K562 (cell line): ENCODE results near the gene COL15A1. TPM values are rescaled to one million over a fixed set of nuclear protein-coding genes. Genes with fewer than 3 reads are reported as not detected.

Source experiments
- ARID1B ChIP-seq: fragments of 450-650 bp; IDR thresholded peaks from 2 replicates; pipeline ENCODE4 v1.6.1; 2016; ENCODE audit warnings: antibody characterized with exemption, mild to moderate bottlenecking, inconsistent platforms
- ATF6 ChIP-seq: sonication (generic); formaldehyde crosslinking; IDR thresholded peaks from 2 replicates; pipeline ENCODE4 v1.4.0; 2020; ENCODE audit warnings: mild to moderate bottlenecking, missing genetic modification reagents
- ELK1 ChIP-seq: sonication (generic); formaldehyde crosslinking; IDR thresholded peaks from 2 replicates; pipeline ENCODE4 v1.8.1; 2022; ENCODE audit warnings: missing genetic modification reagents
- HDGF ChIP-seq: fragments of 450-650 bp; IDR thresholded peaks from 2 replicates; pipeline ENCODE4 v1.6.1; 2016
- HMGN3 ChIP-seq: IDR thresholded peaks from 2 replicates; pipeline ENCODE4 v1.6.1; 2011; ENCODE audit warnings: borderline replicate concordance, low read depth, mild to moderate bottlenecking, mixed read lengths, low read length; ENCODE audit not compliant: insufficient read length; ENCODE audit errors: extremely low read depth
- KAT8 ChIP-seq: fragments of 450-650 bp; IDR thresholded peaks from 2 replicates; pipeline ENCODE4 v1.6.1; 2016; ENCODE audit warnings: low read depth, mild to moderate bottlenecking
- MYNN ChIP-seq, 2 experiments: sonication (generic); formaldehyde crosslinking in 1 of 2; IDR thresholded peaks; 2 replicates each; pipeline versions ENCODE4 v1.5.0 to v1.6.1; 2016 to 2020; ENCODE audit warnings: antibody characterized with exemption in 1 of 2, missing genetic modification reagents in 1 of 2
- RFX5 ChIP-seq: IDR thresholded peaks from 2 replicates; pipeline ENCODE4 v1.6.1; 2011; ENCODE audit warnings: low read depth, mild to moderate bottlenecking, improper control_type of control experiment, low read length
- ZKSCAN3 ChIP-seq: fragments of 250-450 bp; sonication (Bioruptor Pico); IDR thresholded peaks from 2 replicates; pipeline ENCODE4 v1.4.0; 2020
- ZNF133 ChIP-seq: fragments of 250-450 bp; sonication (Bioruptor Pico); IDR thresholded peaks from 2 replicates; pipeline ENCODE4 v1.4.0; 2020; ENCODE audit warnings: mild to moderate bottlenecking
- ZNF217 ChIP-seq: sonication (generic); formaldehyde crosslinking; IDR thresholded peaks from 2 replicates; pipeline ENCODE4 v1.8.0; 2022; ENCODE audit warnings: mild to moderate bottlenecking, missing genetic modification reagents
- ZNF431 ChIP-seq: sonication (generic); formaldehyde crosslinking; IDR thresholded peaks from 2 replicates; pipeline ENCODE4 v1.8.0; 2022; ENCODE audit warnings: mild to moderate bottlenecking, missing genetic modification reagents
- ZNF778 ChIP-seq: fragments of 450-650 bp; formaldehyde crosslinking; IDR thresholded peaks from 2 replicates; pipeline ENCODE4 v1.4.0; 2020; ENCODE audit warnings: mild to moderate bottlenecking, moderate library complexity
- polyA plus RNA-seq, 8 experiments: library from polyadenylated mRNA; depleted of rRNA in 4 of 8; stranded (reverse) in 5 of 8; unstranded in 3 of 8; fragments of >200 nt; fragmentation: Nextera tagmentation in 2 of 8; fragmentation: Illumina TruSeq in 1 of 8; extraction: Ambion mirVana in 2 of 8; extraction: Trizol in 1 of 8; gene quantifications; 2 replicates each; pipeline versions ENCODE4 v1.2.1 to v1.2.3, GENCODE V29; 2011 to 2014; ENCODE audit warnings: inconsistent platforms in 1 of 8, missing spikeins in 1 of 8
- total RNA-seq, 7 experiments: library from RNA; depleted of rRNA in 6 of 7; stranded (reverse); fragments of >200 nt in 6 of 7; fragmentation: Illumina TruSeq in 2 of 7; extraction: Trizol in 2 of 7; gene quantifications; 2 replicates each; pipeline versions ENCODE4 v1.2.1 to v1.2.3, GENCODE V29; 2011 to 2021; ENCODE audit warnings: low replicate concordance in 1 of 7
- TF ChIP-seq, protein P1 (sequence below): IDR thresholded peaks from 2 replicates; pipeline ENCODE4 v1.6.1; 2011; ENCODE audit warnings: borderline replicate concordance, low read depth, mild to moderate bottlenecking, moderate library complexity, low read length; ENCODE audit not compliant: insufficient read depth, poor library complexity, severe bottlenecking
- TF ChIP-seq, protein P2 (sequence below): sonication (generic); formaldehyde crosslinking; IDR thresholded peaks from 2 replicates; pipeline ENCODE4 v1.8.1; 2023; ENCODE audit warnings: mild to moderate bottlenecking, missing genetic modification reagents, moderate library complexity

Gene COL15A1
- total and polyA plus RNA-seq, 9 of the 15 experiments (the other 6 are each of a cell fraction or from before 2014, with no cell fraction given) = 0.46 to 5.1 (median 2.6) TPM

DNA sequence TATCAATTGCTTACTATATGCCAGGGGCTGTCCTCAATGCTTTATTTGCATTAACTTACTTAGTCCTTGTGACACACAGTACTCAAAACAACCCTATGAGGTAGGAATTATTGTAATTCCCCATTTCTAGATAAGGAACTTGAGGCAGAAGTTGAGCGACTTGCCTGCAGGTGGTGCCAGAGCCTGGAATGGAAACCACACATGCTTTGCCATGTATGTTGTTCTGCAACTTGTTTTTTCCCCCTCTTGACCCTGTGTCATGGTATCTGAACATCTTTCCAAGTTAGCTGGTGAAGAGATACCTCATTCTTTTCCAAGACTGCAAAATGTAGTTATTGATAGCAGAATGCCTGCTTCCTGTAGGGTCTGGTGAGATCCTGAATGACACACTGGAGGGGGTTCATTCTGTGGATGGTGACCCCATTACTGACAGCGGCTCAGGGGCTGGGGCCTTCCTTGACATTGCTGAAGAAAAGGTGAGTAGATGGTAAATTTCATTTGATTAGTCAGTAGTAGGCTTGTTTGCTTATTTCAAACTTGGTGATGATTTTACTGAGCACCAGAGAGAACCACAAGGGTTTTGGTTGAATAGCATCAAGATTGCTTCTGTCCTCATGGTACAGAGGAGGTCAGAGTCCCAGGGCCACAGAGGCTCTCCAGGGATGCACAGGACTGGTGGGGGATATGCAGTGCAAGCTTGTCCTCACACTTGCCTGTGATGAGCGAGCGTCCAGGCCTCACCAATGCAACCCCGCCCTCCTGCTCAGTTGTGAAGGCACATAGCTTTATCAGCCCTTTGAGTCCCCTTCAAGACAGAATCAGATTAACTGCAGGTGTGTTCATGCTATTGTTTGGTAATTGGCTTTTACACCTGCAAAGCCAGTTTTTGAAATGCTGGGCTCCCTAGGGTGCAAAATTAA, 57.0 kb downstream of the COL15A1 start (continued):
- no peak for TF ChIP-seq HMGN3
- TF ChIP-seq ZNF431 (CRISPR knock-in tag) = no peak
- TF ChIP-seq HDGF = 0 out of 2 replicates have a peak, but pooled peaks have one; percentile 66
- TF ChIP-seq ZKSCAN3 = no peak
- TF ChIP-seq KAT8 = no peak
- no peak for TF ChIP-seq ATF6 (CRISPR knock-in tag)
- TF ChIP-seq, protein P1, sequence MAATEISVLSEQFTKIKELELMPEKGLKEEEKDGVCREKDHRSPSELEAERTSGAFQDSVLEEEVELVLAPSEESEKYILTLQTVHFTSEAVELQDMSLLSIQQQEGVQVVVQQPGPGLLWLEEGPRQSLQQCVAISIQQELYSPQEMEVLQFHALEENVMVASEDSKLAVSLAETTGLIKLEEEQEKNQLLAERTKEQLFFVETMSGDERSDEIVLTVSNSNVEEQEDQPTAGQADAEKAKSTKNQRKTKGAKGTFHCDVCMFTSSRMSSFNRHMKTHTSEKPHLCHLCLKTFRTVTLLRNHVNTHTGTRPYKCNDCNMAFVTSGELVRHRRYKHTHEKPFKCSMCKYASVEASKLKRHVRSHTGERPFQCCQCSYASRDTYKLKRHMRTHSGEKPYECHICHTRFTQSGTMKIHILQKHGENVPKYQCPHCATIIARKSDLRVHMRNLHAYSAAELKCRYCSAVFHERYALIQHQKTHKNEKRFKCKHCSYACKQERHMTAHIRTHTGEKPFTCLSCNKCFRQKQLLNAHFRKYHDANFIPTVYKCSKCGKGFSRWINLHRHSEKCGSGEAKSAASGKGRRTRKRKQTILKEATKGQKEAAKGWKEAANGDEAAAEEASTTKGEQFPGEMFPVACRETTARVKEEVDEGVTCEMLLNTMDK = no peak
- TF ChIP-seq RFX5 = no peak
- TF ChIP-seq ELK1 = no peak
- no peak for TF ChIP-seq MYNN (IDR thresholded peaks at IDR 0.05)
- no peak for TF ChIP-seq MYNN (CRISPR knock-in tag; IDR thresholded peaks at IDR 0.05)
- no peak for TF ChIP-seq ZNF217 (CRISPR knock-in tag)
- TF ChIP-seq, protein P2, sequence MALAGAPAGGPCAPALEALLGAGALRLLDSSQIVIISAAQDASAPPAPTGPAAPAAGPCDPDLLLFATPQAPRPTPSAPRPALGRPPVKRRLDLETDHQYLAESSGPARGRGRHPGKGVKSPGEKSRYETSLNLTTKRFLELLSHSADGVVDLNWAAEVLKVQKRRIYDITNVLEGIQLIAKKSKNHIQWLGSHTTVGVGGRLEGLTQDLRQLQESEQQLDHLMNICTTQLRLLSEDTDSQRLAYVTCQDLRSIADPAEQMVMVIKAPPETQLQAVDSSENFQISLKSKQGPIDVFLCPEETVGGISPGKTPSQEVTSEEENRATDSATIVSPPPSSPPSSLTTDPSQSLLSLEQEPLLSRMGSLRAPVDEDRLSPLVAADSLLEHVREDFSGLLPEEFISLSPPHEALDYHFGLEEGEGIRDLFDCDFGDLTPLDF (CRISPR knock-in tag) = no peak
- TF ChIP-seq ARID1B = no peak
- no peak for TF ChIP-seq ZNF778 (CRISPR knock-in tag)
- TF ChIP-seq ZNF133 = no peak
